Erythroblast (primary cell): ENCODE results near the gene EIF4B.

Experiments
- GATA1 ChIP-seq: IDR thresholded peaks from 2 replicates; pipeline ENCODE4 v1.6.1; 2011; ENCODE audit warnings: low read depth, mild to moderate bottlenecking, control low read depth, low read length, moderate library complexity
- POLR2A ChIP-seq: IDR thresholded peaks from 2 replicates; pipeline ENCODE4 v1.6.1; 2011; ENCODE audit warnings: mild to moderate bottlenecking, low read length

DNA sequence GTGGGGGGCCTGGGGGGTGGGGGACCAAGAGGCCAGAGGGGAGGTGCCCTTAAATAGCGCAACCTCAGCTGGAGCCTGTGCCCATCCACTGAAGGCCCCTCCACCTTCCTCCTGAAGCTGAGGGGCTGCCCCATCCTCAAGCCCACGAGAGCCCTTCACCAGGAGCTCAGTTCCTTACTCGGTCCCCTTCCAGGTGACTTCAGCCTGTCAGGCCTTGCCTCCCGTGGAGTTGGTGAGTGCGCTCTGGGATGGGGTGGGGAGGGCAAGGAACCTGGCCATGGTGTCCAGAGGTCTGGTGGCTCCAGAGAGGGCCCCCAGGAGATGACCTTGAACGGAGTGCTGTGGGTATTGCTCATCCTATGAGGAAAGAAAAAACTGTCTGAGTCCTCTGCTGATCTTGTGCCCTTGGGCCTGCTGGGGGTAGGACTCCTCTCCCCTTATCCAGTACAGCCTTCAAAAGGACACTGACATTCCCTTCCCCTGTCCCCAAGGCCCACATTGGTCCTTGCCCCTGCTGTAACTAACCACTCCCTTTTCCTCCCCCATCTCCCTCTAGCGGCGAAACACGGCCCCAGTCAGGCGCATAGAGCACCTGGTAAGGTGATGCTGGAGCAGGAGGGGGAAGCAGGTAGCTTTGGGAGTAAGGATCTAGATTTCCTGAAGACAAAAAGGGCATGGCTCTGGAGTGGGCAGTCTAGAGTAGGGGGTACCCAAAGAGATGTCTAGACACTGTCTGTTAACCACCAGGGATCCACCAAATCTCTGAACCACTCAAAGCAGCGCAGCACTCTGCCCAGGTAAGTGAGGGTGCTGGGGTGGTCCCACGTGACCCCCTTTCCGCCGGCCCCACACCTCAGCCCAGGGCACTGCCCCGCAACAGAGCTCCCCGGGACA lies 47.2 kb downstream of the EIF4B start:
- no peak for TF ChIP-seq POLR2A
- TF ChIP-seq GATA1, result no peak
